ENCODE data around the gene EYS. TPM values are rescaled to one million over a fixed set of nuclear protein-coding genes. Genes with fewer than 3 reads are reported as not detected.

The EYS gene
- total RNA-seq, 1 donor from 2014 or later = not detected

DNA sequence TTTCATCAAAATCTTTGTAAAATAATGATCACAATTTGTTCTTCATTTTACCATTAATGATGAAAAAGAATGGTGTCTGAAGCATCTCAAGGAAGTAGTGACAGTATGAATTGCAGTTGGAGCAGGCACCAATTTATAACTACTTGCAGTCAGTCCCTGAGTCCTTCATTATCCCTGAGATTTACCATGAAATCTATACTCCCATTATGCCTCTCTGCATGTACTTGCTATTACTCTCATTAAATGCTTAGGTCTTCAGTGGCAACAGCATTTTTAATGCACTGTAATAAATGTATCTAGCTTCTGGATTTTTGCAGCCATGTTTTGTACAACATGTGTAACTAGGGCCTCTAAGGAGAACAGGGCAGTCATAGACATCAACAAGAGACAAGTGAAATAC lies 708.8 kb downstream of the EYS start:
- Mint-ChIP-seq H3K9me3 (ENCODE audit: unreplicated experiment) (no peaks in the 10 kb centered on the region), H3K4me3 (ENCODE audit: unreplicated experiment) (no peak overlapping the region), H3K27ac (ENCODE audit: unreplicated experiment) (no peak overlapping the region), H3K36me3 (ENCODE audit: unreplicated experiment) (no peaks in the 10 kb centered on the region), H3K27me3 (ENCODE audit: unreplicated experiment) (no peaks in the 10 kb centered on the region), H3K4me1 (ENCODE audit: unreplicated experiment) (no peaks in the 10 kb centered on the region)
- DNase-seq (ENCODE audit: extremely low spot score, unreplicated experiment) = no peak
- TF ChIP-seq, protein P1, sequence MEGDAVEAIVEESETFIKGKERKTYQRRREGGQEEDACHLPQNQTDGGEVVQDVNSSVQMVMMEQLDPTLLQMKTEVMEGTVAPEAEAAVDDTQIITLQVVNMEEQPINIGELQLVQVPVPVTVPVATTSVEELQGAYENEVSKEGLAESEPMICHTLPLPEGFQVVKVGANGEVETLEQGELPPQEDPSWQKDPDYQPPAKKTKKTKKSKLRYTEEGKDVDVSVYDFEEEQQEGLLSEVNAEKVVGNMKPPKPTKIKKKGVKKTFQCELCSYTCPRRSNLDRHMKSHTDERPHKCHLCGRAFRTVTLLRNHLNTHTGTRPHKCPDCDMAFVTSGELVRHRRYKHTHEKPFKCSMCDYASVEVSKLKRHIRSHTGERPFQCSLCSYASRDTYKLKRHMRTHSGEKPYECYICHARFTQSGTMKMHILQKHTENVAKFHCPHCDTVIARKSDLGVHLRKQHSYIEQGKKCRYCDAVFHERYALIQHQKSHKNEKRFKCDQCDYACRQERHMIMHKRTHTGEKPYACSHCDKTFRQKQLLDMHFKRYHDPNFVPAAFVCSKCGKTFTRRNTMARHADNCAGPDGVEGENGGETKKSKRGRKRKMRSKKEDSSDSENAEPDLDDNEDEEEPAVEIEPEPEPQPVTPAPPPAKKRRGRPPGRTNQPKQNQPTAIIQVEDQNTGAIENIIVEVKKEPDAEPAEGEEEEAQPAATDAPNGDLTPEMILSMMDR (IDR thresholded peaks at IDR 0.05) = no peak

DNA sequence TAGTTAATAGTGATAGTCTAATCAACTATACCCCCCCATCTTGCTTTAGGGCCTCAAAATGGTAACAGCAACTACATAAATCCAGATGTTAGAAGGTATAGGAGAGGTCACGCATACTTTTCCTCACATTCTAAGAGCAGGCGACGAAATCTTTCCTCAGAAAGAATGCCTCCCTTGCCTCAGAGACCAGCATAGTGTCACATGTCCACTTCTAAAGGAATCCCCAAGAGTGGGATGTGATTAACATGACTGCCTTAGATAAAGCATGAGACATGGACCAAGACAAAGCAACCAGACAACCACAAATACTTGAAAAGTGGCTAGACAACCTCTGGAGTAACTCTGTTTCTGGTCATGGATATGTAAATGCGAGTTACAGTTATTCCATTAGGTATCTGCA lies 710.7 kb downstream of the EYS start:
- H3K36me3 Mint-ChIP-seq (ENCODE audit: unreplicated experiment) = no peaks in the 10 kb centered on the region
- no peaks in the 10 kb centered on the region for H3K4me1 Mint-ChIP-seq (ENCODE audit: unreplicated experiment)
- H3K4me3 Mint-ChIP-seq (ENCODE audit: unreplicated experiment) = no peak overlapping the region
- H3K27ac Mint-ChIP-seq (ENCODE audit: unreplicated experiment) = no peak overlapping the region
- TF ChIP-seq, protein P1 (IDR thresholded peaks at IDR 0.05) = no peak
- no peaks in the 10 kb centered on the region for H3K9me3 Mint-ChIP-seq (ENCODE audit: unreplicated experiment)
- peaks cover 4% of the 10 kb centered on the region for H3K27me3 Mint-ChIP-seq (ENCODE audit: unreplicated experiment)
- DNase-seq (ENCODE audit: extremely low spot score, unreplicated experiment) = no peak

DNA sequence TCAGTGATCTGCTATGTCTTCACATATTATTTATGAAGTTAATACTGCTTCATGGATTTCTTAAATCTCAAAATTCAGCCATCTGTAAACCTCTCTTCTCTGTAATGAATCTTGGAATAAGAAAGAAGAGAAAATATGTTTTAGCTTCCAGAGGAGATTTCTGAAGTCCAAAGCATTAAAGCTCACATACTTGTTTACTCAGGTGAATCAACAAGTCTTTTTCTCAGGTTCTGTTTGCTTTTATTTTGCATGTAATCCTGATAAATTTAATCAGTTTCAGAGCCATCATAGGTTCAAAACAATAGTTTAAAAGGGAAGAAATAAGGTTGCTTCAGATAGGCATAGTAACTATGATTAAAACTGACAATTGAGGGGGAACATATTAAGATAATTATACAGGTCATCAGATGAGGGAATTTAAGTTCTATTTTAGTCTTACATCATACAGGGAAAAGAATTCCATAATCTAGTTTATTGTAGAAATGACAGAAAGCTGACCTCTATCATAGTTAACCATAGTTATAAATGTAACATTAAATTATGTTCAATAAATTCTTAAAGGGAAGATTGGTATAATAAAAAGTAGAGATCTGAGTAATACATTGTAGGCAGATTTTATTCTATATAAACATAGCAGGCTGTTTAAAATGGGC lies 716.2 kb downstream of the EYS start:
- Mint-ChIP-seq H3K36me3 (ENCODE audit: unreplicated experiment) (no peaks in the 10 kb centered on the region), H3K27me3 (ENCODE audit: unreplicated experiment) (peaks cover 23% of the 10 kb centered on the region), H3K9me3 (ENCODE audit: unreplicated experiment) (no peaks in the 10 kb centered on the region), H3K4me1 (ENCODE audit: unreplicated experiment) (no peaks in the 10 kb centered on the region), H3K27ac (ENCODE audit: unreplicated experiment) (no peak overlapping the region), H3K4me3 (ENCODE audit: unreplicated experiment) (no peak overlapping the region)
- TF ChIP-seq, protein P1 (IDR thresholded peaks at IDR 0.05) = no peak
- DNase-seq (ENCODE audit: extremely low spot score, unreplicated experiment) = no peak

DNA sequence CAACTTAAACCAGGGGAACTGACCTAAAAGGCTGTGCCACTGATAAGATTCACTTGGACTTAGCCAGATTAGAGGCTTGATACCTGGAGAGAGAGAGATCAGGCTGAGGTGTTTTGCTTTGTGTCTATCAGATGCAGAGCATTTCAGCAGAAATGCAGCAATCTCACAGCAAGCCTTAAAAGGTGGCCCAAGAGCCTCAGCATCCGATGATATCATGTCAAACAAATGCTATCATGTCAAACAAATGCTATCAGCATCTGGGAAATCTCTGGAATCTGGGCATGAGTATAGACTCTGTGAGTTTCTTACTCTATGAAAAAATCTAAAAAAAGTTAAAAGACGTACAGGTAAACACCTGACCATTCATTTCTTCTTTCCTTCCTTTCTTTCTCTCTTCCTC lies 718.9 kb downstream of the EYS start:
- H3K27me3 Mint-ChIP-seq (ENCODE audit: unreplicated experiment) = peaks cover 26% of the 10 kb centered on the region
- H3K4me3 Mint-ChIP-seq (ENCODE audit: unreplicated experiment) = no peak overlapping the region
- H3K36me3 Mint-ChIP-seq (ENCODE audit: unreplicated experiment) = no peaks in the 10 kb centered on the region
- H3K4me1 Mint-ChIP-seq (ENCODE audit: unreplicated experiment) = peaks cover 2% of the 10 kb centered on the region
- no peak for DNase-seq (ENCODE audit: extremely low spot score, unreplicated experiment)
- TF ChIP-seq, protein P1 (IDR thresholded peaks at IDR 0.05) = no peak
- H3K9me3 Mint-ChIP-seq (ENCODE audit: unreplicated experiment) = no peaks in the 10 kb centered on the region
- H3K27ac Mint-ChIP-seq (ENCODE audit: unreplicated experiment) = no peak overlapping the region

DNA sequence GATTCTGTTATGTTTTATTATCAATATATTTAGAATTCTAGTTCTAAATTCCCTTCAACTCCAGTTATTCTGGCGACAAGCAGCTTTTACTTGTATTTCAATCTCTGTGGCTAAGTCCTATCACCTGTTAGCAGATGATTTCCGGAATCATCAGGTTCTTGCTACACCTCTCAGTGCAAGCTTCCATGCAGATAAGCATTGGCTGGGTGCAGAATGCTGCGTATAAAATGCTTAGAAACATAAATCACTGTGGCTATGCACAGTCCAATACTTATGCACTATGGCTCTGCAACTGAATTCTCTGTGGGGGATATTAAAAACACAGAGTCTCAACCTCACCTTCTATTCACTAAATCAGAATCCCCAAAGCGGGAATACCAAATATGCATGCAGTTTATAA lies 720.0 kb downstream of the EYS start:
- TF ChIP-seq, protein P1 (IDR thresholded peaks at IDR 0.05) = no peak
- Mint-ChIP-seq H3K4me3 (ENCODE audit: unreplicated experiment) (no peak overlapping the region), H3K9me3 (ENCODE audit: unreplicated experiment) (no peaks in the 10 kb centered on the region), H3K36me3 (ENCODE audit: unreplicated experiment) (no peaks in the 10 kb centered on the region), H3K27ac (ENCODE audit: unreplicated experiment) (no peak overlapping the region), H3K4me1 (ENCODE audit: unreplicated experiment) (peaks cover 2% of the 10 kb centered on the region), H3K27me3 (ENCODE audit: unreplicated experiment) (peaks cover 26% of the 10 kb centered on the region)
- DNase-seq (ENCODE audit: extremely low spot score, unreplicated experiment) = no peak
